Measurements from ENCODE around the gene CYP46A1.

Gene CYP46A1

DNA sequence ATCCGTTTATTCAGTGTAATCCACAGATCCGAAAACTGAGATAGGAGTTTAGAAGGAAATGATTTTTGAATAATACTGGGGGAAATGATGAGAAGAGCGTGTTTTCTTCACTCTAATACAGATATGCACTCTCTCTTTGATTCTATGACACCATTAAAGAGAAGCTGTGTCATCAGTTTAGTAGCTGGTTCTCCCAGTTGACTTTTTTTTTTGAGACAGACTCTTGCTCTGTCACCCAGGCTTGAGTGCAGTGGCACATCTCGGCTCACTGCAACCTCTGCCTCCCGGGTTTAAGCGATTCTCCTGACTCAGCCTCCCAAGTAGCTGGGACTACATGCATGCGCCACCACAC lies 60.8 kb downstream of the CYP46A1 start:
- no peak for DNase-seq (ENCODE audit: low read depth)
- TF ChIP-seq, protein P1, sequence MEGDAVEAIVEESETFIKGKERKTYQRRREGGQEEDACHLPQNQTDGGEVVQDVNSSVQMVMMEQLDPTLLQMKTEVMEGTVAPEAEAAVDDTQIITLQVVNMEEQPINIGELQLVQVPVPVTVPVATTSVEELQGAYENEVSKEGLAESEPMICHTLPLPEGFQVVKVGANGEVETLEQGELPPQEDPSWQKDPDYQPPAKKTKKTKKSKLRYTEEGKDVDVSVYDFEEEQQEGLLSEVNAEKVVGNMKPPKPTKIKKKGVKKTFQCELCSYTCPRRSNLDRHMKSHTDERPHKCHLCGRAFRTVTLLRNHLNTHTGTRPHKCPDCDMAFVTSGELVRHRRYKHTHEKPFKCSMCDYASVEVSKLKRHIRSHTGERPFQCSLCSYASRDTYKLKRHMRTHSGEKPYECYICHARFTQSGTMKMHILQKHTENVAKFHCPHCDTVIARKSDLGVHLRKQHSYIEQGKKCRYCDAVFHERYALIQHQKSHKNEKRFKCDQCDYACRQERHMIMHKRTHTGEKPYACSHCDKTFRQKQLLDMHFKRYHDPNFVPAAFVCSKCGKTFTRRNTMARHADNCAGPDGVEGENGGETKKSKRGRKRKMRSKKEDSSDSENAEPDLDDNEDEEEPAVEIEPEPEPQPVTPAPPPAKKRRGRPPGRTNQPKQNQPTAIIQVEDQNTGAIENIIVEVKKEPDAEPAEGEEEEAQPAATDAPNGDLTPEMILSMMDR (IDR thresholded peaks at IDR 0.05; ENCODE audit: control insufficient read depth, extremely low read depth, insufficient read depth) = no peak
- no peak overlapping the region for H3K4me3 ChIP-seq (ENCODE audit: low read depth, low read length)

- H3K4me3 ChIP-seq (ENCODE audit: low read depth, low read length) = no peak overlapping the region
- no peak for DNase-seq (ENCODE audit: low read depth)
- TF ChIP-seq, protein P1 (IDR thresholded peaks at IDR 0.05; ENCODE audit: control insufficient read depth, extremely low read depth, insufficient read depth) = no peak
Observed at GRCh38 chr14:99745307-99745951, 61.3 kb downstream of the CYP46A1 start.

- H3K4me3 ChIP-seq (ENCODE audit: low read depth, low read length) = no peak overlapping the region
- TF ChIP-seq, protein P1 (IDR thresholded peaks at IDR 0.05; ENCODE audit: control insufficient read depth, extremely low read depth, insufficient read depth) = no peak
- no peak for DNase-seq (ENCODE audit: low read depth)
Observed at GRCh38 chr14:99747167-99747566, 63.1 kb downstream of the CYP46A1 start.

- no peak for DNase-seq (ENCODE audit: low read depth)
- H3K4me3 ChIP-seq (ENCODE audit: low read depth, low read length) = no peak overlapping the region
- TF ChIP-seq, protein P1 (IDR thresholded peaks at IDR 0.05; ENCODE audit: control insufficient read depth, extremely low read depth, insufficient read depth) = no peak
Observed at GRCh38 chr14:99747582-99748330, 63.7 kb downstream of the CYP46A1 start.

DNA sequence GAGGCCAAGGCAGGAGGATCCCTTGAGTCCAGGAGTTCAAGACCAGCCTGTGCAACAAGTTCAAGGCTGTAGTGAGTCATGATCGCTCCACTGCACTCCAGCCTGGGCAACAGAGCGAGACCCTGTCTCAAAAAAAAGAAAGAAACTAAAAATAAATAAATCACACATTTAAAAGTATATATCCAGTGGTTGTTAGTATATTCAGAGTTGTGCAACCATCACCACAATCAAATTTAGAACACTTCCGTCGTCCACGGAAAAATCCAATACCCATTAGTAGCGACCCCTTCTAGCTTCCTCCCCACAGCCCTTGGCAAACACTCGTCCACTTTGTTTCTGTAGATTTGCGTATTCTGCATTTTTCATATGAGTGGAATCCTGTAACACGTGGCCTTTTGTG lies 64.4 kb downstream of the CYP46A1 start:
- no peak overlapping the region for H3K4me3 ChIP-seq (ENCODE audit: low read depth, low read length)
- no peak for DNase-seq (ENCODE audit: low read depth)
- TF ChIP-seq, protein P1 (IDR thresholded peaks at IDR 0.05; ENCODE audit: control insufficient read depth, extremely low read depth, insufficient read depth) = no peak

GRCh38 chr14:99749142-99749541 lies 65.0 kb downstream of the CYP46A1 start:
- TF ChIP-seq, protein P1 (IDR thresholded peaks at IDR 0.05; ENCODE audit: control insufficient read depth, extremely low read depth, insufficient read depth) = no peak

More at GRCh38 chr14:99749142-99749541, 65.0 kb downstream of the CYP46A1 start:
- no peak overlapping the region for H3K4me3 ChIP-seq (ENCODE audit: low read depth, low read length)
- no peak for DNase-seq (ENCODE audit: low read depth)

Measured in LNCaP clone FGC (cell line).